Activated effector memory CD4-positive, alpha-beta T cell treated with Interleukin-2 at 50 U/mL for 16 hours (primary cell): ENCODE results near the gene ACKR1.

Experiments used
- DNase-seq: peaks from one replicate; pipeline ENCODE4 v3.0.0-alpha.2; 2020

The ACKR1 gene

GRCh38 chr1:159204161-159205141 lies at the start of gene ACKR1:
Gene ACKR1, plus strand, starts transcription at chr1:159204875. Its CDS starts 85 bp downstream, at chr1:159204960.
- no peak for DNase-seq

- peak; percentile 28 for DNase-seq
Measured at GRCh38 chr1:159161001-159161718, 43.5 kb upstream of the ACKR1 start.

DNA sequence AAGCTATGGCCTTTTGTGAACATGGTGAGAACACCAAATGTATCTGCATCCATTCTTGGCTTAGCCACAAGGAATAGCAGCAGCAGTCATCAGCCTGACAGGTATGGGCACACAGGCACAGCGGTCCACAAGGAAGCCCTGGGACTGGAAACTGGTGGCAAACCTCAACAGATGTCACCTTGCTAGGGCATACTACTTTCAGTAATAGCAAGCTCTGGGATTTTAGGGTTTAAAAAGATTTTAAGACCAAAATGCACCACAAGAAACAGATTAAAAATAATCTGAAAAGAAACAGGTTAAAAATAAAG lies 43.0 kb upstream of the ACKR1 start:
- DNase-seq = no peak

DNA sequence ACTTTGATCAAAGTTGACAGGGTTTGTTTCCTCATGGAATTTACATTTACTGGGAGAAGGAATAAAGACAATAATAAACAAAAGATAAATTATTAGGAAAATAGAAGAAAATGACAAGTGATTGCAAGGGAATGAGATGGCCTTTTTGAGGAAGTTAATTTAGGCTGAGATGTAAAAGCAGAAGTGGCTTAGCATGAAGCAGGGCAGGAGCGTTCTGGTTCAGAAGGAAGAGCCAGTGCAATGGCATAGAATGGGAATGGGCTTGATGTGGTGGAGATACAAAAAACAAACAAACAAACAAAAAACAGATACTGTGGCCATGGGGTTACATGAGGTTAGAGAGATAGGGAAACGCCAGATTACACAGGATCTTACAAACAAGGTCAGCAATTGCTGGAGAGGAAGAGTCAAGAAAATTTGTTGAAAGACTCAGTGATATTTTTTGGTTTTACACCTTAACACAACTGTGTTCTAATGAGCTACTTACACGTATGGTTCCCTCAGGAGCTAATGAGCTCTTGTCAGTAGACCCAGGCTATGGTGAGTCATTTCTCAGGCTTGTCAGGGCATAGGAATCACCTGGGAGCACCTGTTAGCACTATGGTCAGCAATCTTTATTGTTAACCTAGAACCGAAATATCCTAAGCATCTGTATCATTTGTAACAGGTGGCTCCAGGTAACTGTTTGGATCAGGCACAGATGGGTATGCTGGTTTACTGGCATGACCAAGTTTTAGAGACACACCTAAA lies 42.0 kb upstream of the ACKR1 start:
- no peak for DNase-seq

DNA sequence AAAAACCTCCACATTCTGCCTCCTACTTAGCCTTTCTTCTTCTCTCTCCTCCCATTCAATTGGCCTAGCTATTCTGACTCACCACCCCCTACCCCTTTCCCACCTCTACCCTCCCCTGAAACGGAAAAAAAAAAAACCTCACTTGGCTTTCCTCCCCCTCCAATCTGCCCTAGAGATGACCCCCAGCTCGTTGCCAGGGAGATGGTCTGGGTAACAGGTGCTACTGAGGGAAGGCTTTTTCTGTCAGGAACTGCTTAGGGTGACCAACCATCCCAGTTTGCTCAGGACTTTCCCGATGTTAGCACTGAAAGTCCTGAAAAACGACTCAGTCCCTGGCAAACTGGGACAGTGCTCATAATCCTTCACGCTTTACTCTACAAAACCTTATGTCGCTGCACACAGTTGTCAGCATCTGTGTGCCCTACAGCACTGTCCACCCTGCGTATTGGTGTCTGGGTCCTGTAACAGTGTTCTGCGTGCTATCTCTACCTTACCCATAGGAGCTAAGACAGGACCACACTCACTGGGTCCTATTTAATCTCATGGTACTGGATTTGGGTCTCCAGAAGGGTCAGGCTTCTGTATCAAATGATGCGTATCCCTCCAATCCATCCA lies 41.0 kb upstream of the ACKR1 start:
- DNase-seq = no peak

DNA sequence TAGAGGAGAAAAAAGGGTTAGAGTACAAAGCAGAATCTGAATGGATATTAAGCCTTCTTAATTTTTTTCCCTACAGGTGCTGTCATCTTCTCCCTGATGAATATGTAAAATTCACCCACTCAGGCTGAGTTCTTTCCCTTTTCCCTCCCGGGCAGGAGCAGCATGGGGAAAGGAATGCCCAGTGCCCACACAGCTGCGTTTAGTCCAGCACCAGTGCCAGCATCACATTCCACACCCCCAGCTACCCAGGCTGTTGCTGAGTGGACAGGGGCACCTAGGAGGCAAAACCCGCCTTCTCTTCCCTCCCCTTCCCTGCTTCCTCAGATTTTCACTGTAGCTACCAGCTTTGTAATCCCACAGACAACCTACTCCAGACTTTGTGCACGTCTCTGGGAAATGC lies 36.6 kb upstream of the ACKR1 start:
- no peak for DNase-seq

GRCh38 chr1:159170639-159171038 lies 34.0 kb upstream of the ACKR1 start:
- no peak for DNase-seq

- no peak for DNase-seq
Measured at GRCh38 chr1:159171254-159171687, 33.4 kb upstream of the ACKR1 start, which contains the start of gene CADM3. Gene CADM3, plus strand, starts transcription at chr1:159171615. Its CDS starts 151 bp downstream, at chr1:159171766.

DNA sequence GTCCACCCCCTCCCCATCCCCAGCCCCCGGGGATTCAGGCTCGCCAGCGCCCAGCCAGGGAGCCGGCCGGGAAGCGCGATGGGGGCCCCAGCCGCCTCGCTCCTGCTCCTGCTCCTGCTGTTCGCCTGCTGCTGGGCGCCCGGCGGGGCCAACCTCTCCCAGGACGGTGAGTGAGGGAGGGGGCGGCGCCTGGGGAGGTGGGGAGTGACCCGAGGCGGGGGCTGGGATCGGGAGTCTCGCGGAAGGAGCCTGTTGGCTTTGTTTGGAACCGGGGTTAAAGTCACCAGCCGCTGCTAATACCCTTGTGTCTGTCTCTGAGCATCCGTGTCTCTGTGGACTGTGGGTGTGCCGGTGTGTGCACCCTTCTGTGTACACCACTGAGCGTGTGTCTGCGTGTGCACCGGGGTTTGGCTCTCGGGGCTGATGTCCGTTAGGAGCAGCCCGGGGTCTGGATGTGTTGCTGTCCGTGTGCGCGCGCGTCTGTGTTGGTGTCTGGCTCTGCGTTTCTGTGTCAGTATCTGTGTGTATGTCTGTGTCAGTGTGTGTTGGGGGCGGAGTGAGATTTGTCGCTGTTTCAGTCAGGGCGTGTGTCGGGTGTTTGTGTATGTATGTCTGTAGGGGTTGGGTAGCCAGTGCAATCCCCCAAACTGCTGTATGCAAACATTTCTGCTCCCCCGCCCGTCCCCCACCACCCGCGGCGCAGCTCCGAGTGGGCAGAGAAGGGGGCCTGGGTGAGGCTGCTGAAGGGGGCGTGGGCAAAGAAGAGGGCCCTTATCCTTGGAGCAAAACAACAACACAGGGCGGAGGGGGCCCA lies 32.8 kb upstream of the ACKR1 start:
- DNase-seq = no peak

DNA sequence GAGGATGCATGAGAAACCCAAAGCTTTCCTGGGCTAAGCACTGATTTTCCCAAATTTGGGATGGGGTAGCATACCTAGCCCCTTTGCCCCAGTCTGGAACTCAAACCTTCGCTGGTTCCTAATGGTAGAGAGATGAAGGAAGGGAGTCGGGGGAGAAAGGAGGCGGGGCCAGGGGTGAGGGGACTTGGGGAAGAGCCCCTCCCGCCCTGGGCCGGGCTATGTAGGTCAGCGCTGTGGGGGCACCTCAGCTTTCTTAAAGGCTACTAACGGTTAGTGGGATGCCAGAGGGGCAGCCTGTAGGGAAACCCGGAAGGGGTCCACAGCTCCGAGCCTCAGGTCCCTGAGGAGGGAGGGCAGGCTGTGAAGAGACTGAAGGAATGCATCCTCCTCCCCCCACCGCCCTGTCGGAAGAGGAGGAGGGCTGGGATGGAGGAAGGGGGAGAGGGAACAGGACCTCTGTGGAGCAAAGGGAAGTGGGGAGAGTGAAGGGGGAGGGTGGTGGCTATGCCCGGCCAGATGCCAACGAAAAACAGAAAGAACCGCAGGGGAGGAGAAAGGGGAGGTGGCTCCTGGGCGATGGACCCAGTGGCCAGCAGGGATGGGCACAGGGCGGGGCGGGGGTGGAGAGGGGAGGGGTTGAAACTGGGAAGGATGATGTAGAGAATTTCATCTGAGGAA lies 31.9 kb upstream of the ACKR1 start:
- no peak for DNase-seq

DNA sequence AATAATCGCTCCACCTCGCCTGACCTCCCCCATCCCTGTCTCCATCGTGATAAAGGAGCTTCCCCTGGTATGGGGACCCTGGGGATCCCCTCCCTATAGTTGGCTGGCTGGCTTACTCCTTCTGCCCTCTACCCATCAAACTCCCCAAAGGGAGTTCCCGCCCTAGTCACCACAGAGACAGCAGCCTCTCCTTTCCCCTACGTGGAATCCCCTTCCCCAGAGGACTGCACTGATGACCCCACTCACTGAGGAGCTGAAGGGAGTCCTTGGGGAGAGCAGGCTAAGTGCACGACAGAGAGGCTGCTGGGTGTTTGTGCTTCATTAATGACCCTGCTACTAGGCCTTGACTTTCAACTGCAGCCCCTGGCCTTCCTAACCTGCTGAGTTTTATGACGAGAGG lies 31.4 kb upstream of the ACKR1 start:
- DNase-seq = no peak

- DNase-seq = no peak
Measured at GRCh38 chr1:159175571-159175970, 29.1 kb upstream of the ACKR1 start.

- DNase-seq = no peak
Measured at GRCh38 chr1:159177272-159177907, 27.3 kb upstream of the ACKR1 start.

GRCh38 chr1:159179906-159180305 lies 24.8 kb upstream of the ACKR1 start:
- no peak for DNase-seq

DNA sequence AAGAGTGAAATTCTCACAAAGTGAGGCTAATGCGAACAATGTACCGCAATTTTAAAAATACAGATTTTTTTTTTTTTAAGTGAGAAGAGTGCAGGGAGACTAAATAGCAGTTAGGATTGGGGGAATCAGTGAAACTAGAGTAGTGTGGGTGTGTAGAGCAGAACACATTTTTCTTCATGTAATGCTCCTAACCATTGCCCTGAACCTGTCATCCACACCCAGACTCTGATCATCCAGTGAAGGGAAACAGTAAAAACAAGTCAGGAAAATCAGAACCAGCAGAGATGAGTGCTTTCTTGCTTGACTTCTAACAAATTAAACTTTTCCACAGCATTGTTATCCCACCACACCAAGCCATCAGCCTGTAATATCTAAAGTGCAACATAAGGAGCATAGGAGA lies 24.2 kb upstream of the ACKR1 start:
- no peak for DNase-seq

DNA sequence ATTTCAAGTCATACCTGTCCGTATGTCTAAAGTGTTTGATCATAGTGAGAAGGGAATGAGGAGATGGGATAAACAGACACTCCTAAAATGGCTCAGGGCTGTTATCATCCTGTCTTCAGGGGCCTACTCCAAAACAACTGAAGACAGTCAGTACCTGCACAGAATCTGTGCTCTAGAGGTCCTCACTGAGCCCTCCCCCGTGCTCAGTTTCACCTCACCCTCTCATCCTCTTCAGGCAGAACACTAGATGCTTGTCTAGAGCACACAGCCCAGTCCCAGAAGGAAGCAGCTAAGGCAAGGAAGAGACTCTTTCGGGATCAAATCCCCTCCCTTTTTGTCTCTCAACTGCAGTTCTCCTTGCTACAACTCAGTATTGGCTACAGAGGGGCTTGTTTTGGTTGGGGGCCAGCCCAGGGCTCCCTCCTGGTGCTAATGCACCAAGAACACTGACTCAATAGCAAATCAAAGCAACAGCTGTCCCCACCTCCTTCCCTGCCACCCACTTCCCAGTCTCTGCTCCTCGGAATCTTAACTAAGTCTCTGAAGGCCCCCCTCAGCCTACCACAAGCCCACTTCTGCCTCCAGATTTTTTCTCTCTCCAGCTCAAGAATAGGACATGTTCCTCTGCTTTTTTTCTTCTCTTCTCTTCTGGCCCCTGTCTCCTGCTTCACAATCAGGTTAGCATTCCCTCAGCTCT lies 23.2 kb upstream of the ACKR1 start:
- no peak for DNase-seq

- no peak for DNase-seq
Measured at GRCh38 chr1:159184201-159184600, 20.5 kb upstream of the ACKR1 start.

DNA sequence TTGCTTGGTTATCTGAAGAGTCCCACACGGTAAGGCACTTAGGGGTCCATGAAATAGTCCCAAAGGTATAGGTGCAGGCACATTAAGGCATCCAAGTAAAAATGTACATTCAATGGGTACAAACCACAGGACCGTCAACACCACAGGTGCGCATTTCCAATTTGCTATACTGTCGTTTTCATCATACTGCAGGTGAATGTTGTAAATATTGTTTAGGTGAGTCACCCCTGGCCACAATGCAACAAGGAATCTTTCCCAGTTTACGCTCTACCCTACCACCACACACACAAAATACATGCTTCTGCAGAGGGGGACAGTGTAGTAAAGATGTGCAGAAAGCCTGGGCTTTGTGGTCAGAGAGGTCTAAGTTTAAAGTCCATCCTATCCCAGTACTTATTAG lies 19.6 kb upstream of the ACKR1 start:
- no peak for DNase-seq

- no peak for DNase-seq
Measured at GRCh38 chr1:159187033-159187432, 17.6 kb upstream of the ACKR1 start.
